Ammon's horn (tissue), 1 donor: ENCODE measurements around the gene CMSS1.

Experiments
- DNase-seq: peaks from one replicate; pipeline ENCODE4 v3.0.0-alpha.2; 2016; ENCODE audit warnings: low spot score

CMSS1 gene

DNA sequence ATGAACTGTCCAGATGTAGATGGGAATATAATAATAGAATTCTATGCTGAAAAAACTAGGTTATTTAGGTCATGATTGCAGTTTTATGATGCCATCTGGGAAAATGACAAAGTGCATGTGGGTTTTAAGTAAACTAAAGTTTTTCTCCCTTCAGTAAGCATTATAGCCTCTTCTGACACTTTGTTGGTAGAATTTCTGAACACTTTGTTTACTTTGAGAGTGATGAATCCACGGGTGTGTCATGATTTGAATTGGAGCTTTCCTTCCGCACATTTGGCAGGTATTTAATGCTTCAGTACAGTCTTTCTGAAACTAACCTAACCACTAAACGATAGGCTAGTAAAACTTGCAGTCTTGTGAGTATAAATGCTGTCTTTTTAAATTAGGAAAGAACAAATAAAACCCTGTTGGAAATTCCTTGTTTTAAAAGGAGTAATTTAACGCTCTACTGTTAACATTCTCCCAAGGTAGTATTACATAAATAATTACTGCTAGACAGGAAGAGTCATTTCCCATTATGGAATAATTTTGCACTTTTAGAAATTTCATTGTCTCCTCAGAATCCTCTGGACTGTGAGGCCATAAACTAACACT, 289.7 kb downstream of the CMSS1 start:
- DNase-seq: no peak

DNA sequence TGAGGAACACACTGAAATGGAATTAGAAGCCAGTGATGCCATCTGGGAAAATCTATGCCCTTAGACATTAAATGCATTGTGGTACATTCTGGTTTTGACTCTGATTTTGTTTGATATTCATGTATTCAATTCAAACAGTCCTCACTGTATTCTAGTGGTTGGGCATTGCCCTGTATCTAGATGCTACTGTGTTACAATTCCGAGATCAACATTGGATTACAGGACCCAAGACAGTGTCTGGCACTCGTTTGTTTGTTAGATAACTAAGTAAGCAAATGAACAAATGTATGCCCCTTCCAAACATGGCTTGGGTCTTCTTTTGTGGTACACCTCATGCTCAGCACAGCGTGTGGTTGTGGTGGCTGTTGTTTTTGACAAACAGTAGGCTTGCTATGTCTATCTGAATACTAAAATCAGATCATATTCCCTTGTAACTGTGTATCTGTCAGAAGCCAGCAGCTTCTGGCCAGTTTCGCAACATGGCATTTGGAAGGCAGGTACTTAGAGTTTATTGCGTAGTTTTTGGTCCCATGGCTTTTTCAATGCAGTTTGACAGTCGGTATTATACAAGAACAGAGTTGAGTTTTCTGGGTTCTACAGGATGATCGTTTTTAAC, 290.9 kb downstream of the CMSS1 start:
- no peak for DNase-seq

DNA sequence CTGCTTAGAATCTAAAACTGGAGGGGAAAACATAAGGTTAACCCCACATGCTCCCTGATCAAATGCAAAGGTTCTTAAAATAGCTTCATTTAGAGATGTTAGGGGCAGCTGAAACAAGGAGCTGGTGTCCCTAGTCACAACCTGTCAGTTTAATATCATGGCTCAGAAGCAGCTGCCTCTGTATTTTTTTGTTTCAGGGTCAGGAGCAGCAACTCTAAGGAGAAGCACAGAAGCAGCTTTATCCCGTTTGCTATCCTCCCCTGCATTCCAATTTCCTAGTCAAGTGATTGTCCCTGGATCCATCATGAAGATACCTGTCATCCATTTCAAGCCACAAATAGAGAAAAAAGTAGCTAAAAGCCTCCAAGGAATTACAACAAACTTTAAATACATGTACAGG, 292.5 kb downstream of the CMSS1 start:
- no peak for DNase-seq

DNA sequence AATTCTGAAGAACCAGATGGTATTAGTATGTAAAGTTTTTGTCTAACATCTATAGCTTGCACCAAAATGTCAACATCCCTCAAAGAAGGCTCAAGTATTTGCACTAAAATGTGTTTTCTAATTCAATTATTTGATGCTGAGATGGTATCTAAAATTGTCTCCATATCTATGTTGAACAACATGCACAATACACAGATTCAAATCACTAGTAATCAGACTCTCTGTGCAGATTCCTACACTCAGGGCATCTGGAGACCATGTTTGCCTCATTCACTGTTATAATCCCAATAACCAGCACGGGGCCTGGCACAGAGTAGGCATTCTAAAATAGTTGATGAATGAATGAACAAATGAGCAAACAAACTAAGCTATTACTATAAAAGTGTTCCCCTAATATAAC, 294.1 kb downstream of the CMSS1 start:
- DNase-seq: no peak

DNA sequence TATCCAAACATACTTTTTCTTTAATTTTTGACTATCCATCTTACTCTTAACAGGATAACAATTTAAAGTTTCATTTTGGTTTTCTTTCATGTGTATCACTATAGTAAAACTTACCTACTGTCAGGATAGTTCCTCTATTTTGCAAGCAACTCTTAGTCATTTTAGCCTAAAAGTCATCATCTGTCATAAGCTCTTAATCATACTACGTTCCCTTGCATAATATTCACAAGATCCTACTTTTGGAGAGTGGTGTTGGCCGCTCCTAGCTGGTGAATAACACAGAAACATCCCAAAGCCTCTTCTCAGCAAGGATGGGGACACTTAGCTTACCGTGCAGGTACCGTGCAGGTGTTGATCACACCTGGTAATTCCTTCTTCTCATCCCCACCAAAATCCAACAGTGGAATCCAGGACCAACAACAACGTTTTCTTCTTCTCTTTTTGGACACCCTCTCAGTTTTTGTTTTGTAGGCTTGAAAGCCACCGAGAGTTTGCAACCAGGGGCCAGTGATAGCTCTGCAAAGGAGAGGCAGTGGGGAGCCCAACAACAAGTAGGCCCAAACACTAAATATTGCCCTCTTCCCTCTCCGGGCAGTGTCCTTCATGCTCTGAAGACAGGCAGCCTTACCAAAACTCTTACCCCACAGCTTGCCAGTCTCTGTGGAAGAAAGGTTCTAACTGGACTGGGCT, 296.2 kb downstream of the CMSS1 start:
- no peak for DNase-seq

DNA sequence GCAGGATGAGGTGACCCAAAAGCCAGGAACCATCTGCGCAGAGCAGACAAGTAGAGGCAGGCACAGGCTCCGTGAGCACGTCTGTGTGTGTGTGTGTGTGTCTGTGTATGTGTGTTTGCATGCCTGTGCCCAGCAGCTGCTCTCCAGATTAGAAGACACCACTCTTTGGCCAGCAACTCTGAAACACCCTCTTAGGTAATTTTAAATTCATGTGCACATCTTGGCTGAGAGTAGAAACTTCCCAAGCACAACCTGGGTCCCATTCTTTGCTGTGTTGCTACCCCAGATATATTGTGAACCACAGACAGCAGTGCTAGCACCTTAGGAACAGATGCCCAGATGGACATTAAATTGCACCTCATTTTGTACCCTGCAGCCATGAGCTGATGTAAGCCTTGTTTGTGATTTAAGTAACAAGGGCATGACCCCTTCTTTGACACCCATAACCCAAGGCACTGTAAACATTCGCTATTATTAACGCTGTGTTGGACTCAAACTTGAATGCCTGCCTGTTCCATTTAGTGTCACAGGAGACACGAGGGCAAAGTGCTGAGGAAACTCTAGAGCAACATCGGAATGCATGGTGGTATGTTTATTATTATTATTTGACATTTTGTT, 296.9 kb downstream of the CMSS1 start, which contains the start of gene FILIP1L:
TSS of gene FILIP1L (minus strand) at position 89 of the 618 bp plus-strand sequence.
- no peak for DNase-seq

DNA sequence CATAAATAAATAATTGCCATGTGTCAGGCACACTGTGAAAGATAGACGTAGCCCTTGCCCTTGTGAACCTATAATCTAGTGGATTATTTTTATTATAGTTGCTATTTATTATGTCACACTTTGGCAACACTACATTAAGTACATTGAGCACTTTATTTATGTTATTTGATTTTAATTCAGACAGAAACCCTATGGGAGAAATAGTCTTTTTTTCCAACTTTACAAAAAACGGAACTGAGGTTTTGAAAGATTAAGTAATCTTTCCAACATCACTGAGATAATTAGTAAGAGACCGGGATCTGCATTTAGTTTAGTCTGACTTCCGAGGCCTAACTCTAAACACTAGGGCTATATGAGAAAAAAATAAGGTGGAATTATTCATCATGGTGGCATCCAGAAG, 299.4 kb downstream of the CMSS1 start:
- DNase-seq: no peak

DNA sequence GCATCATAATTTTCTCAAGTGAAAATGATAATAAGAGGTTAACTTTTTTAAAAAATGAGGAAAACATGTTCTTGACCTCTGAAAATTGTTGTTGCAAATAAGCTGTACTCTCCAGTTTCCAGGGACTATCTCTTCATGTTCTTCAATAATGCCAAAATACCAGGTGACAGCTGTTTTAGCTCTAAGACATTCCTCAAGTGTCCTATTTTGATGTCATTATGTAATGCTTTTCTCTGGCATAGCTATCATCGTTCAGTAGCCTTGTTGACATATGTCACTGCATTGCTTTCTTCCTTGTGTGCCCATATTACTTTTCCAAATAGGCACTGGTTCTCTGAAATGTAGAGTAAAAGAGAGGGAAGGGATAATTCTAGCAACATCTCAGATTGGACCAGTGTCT, 302.4 kb downstream of the CMSS1 start:
- DNase-seq: no peak

DNA sequence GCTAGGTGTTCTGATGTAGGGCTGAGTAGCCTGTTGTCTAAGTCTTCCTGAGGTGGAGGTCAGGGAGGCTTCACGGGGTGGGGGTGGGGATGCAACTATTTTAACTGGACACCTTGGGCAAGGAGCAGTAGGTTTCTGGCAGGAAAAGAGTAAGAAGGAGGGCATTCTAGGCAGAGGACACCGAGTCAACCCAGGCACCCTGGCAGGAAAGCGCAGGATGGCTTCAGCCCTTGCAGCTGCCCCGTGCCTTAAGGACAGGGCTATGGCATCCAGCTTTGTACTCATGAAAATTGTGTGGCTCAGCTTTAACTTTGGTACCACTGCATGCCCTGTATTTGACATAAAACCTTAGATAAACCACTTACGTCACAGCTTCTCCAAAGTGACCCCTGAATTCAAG, 303.0 kb downstream of the CMSS1 start:
- DNase-seq: no peak

DNA sequence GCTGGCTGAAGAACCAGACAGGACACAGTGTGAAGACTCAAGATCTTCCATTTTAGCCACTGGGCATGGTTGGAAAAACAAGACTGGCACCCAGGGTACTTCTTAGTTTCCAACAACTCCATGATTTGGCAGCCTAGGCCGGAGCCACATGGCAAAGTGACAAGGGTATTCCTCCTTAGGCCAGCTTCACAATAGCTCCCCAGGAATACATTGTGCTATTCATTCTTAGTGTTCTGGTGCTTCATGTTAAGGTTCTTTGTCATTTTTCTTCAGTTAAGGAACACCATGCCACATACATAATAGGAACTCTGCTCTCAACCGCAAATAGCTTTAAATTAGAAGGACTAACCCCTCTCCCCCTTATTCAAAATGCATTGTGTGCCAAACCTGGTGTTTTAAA, 304.7 kb downstream of the CMSS1 start:
- no peak for DNase-seq

DNA sequence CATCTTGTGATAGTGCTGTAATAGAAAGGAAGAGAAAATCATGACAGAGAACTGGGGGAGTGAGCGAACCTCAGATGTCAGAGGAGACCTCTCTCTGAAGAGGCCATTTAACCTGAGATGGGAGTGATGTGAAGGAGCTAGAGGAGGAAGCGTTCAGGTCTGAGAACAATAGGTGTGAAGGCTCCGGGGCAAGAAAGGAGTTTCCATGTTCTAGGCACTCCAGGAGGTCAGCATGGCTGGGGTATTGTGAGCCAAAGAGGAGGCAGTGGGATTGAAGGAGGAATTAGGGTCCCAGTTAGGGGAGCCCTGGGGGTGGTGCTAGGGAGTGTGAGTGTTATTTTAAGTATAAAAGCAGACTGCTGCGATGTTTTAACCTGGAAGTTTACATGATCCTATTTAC, 305.4 kb downstream of the CMSS1 start:
- no peak for DNase-seq

DNA sequence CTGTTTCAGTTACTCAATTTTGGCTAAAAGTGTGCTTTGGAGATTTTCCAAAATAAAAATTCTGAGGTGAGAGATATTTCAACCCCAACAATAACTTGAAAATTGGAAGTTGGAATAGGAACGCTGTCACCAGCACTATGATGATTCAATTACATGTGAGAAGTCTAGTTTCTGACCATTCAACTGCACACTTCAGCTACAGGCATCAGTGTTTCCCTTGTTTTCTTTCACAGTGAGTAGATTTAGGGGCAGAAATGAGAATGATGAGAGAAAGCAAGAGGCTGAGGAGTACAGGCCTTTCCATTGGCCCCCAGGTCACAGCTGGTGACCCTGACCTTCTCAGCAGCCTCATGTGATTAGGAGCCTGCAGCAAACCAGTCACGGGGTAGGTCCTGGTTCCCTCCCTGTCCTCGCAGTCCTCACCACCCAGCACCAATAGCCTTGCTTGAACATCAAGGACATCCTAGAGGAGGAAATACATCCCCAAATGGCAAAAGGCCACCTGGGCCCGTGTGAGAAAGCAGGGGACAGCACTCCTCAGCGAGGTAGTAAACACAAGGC, 306.6 kb downstream of the CMSS1 start:
- DNase-seq: no peak

DNA sequence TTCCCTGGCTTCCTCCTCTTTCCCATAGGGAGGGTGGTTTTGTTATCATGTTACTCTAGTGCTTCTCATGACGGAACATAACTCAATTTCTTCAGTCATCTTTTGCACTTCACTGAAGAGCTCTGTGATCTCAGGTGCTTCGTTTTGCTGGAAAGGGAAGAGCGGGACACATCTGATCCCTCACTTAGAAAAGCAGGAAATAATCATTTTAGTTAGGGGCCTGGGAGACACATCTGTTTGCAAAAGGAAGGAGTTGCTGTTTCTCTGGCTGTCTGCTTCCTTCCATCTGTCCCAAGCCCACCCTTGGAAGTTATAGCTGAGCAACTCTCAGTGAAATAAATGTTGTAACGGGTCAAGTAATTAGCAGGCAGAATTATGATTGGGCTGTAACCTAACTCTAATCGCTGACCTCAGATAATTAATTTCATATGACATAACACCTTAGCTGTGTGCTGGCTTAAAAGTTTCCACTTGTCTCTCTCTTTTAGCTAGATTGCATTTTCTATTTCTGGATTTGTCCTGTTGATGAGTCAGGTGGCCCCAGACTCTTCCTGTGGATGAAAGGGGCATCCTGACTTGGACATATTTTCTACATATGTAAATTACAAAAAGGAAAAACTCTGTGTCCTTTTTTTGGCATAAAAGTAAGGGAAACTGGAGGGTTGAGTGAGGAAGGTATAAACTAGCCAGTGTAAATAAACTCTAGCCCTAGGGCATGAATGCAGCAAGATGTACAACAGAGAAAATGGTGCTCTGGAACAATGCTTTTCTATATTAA, 307.7 kb downstream of the CMSS1 start:
- DNase-seq: no peak

DNA sequence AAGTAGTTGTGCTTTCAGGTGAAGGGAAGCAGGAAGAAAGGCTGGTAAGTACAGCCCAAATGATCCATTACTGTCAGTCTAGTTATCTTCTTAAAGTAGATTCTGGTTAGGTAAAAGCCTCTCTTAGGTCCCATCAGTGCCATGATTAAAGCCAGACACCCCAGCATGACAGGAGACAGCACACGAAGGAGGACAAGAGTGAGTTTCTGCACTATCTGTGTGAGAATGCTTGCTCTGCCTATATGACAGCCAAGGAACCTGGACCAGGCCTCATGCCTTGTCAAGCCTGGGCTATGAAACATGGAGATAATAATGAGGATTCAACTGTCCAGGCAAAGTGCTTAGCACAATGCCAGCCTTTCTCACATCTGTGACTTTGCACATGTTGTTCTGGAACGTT, 310.1 kb downstream of the CMSS1 start:
- DNase-seq: no peak

DNA sequence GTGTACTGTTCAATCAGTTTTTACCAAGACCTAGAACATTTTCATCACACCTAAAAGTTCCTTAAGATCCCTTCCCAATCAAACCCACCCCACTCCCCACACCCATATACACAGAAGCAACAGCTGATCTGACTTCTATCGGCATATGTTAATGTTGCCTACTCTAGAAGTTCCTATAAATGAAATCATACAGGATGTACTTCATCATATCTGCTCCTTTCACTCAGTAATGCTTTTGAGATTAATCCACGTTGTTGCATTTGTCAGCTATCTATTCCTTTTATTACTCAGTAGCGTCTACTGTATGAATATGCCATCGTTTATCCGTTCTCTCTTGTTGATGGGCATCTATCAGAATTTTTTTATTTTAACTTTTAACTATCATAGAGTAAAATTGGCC, 310.9 kb downstream of the CMSS1 start:
- DNase-seq: no peak

DNA sequence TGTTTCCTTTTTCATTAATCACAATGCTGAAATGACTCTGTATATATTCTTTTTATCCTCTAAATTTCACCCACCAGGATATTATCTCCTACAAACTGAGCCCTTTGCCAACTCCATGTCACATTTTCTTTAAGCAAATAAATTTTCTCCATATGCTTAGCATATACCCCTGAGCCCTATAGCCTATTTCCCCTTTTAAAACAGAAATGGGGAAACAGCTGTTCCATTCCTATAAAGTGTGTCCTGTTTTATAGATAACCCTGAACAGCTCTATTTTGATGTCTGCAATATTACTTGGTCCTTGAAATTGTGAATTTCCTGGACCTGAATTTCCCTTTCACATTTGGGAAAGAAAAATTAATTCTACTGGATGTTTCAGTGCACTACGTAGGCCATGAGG, 312.3 kb downstream of the CMSS1 start:
- no peak for DNase-seq

DNA sequence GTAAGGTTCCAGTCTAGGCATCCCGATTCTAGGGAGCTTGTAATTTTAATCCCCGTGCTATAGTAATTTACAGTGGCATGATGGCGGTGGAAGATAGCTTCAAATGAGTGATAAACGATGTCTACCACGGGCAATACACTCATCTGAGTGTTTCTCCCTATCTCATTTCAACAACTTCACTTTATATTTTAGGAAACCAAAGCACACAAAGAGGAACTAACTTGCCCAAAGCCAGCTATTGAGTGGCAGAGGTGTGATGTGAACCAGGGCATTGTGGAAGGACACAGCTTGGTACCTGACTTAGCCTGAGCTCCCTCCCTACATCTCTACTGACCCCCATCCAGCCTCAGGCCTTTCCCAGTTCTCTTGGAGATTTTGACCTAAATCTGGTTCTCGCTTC, 313.6 kb downstream of the CMSS1 start:
- no peak for DNase-seq

DNA sequence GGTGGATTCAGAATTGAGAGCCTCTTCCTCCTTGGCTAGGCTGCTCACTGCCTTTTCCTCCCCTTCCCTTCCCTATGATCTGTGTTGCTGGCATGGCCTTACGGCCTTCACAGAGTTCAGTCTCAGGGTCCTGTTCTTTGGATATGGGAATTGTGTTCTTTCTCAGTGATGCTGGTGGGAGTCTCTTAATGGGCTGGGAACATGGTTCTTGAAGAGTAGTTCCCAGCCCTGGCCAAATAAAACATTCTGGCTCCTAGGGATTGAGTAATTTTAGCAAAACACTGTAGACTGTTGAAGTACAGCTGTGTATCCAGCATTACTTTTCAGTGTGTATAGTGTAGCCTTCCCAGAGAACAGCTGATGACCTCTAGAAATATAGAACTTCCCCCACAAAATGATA, 319.3 kb downstream of the CMSS1 start:
- DNase-seq: no peak

DNA sequence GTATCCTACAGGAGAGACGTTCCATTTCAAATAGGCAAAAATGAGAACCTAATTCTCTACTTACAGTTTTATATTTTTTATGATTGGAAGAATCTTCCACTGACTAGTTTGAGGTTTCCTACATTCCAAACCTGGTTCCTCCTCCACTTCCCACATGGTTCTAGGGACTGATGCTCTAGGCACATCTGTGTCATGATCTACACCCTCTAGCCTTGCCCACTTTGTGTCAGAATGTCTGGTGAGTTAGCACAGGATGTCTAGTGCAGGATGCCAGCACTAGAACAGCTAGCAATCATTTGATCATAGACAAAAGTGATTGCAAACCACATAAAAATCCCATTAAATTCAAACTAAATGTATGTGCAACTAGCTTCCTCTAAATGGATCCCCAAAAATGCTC, 323.3 kb downstream of the CMSS1 start:
- DNase-seq: no peak

DNA sequence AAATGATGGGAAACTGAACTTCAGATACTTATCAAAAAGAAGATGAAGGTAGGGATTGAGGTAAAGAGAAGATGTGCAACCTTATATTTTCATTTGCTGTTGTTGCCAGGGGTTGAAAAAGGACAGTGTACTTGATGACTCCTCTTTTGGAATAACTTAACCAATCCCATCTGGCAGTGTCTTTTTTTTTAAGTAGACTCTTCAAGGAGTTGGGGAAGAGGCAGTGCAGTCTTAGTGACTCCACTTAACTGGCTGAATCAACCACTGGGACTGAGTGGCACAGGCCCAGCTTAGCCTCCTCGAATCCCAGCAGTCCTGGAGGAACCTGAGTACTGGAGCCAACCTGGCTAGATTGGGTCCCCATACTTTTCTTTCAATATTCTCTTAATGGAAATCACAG, 323.9 kb downstream of the CMSS1 start:
- no peak for DNase-seq

DNA sequence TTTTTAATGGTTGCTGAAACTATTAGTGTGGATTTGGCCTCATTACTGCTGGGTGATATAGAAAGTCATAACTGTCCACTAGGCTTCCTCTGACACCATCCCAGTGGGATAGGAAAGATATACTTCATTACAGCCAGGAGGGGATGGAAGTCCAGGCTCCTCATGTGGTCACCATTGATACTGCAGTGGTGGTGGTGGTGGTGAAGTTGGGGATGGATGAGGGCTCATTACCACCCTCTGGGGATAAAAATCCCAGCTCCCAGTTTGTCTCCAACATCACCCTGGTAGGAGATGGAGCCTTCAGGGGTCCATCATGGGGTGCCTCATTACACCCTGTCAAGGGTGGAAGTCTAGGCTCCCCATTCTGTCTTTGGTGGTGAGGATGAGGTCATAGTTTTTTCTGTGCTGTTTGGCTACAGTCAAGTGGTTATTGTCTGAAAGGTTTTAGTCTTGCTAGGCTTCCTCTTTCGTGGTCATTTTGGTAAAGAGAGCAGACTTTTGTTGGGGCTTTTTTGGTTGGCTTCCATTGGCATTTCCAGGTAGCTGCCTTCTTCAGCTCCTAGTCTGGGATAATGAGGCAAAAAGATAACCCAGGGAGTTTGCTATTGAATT, 326.7 kb downstream of the CMSS1 start:
- DNase-seq: no peak

DNA sequence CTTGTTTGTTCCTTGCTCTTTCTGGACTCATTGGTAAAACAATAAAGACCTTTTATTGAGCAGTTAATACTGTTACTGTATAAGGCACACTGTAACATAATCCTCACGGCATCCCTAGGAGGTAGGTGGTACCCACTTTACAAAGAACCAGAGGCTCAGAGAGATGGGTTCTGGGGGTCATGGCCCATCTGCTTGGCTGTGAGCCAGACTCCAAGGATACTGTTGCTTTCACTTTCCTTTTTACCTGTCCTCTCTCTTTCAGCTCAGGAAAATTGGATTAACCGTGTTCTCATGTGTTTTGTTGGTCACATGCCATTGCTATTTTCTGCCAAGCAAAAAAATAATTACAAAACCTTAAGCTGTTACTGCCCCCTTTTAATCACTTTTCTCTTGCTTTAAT, 331.5 kb downstream of the CMSS1 start:
- no peak for DNase-seq
